Activated T-helper 2 cell treated with anti-CD3 and anti-CD28 coated beads, Interferon-gamma antibody, Interleukin-2, Interleukin-4, amounts not matched to agents 10 μg/mL and 5 μg/mL and 100 μg/mL, durations not matched to agents 14 hours and 24 hours and 36 hours (primary cell): Measurements from ENCODE around the gene WASHC3. TPM values are rescaled to one million over a fixed set of nuclear protein-coding genes. Genes with fewer than 3 reads are reported as not detected.

ENCODE experiments used
- DNase-seq: peaks from one replicate; pipeline ENCODE4 v3.0.0; 2021; ENCODE audit warnings: low spot score
- H3K27ac Mint-ChIP-seq: one replicate; pipeline ENCODE4 v1.8.0; 2021; ENCODE audit warnings: mixed read lengths
- H3K27me3 Mint-ChIP-seq: one replicate; pipeline ENCODE4 v1.8.0; 2021; ENCODE audit warnings: low read depth, mixed read lengths
- H3K36me3 Mint-ChIP-seq: one replicate; pipeline ENCODE4 v1.8.0; 2021; ENCODE audit warnings: low read depth, mixed read lengths
- H3K4me1 Mint-ChIP-seq: one replicate; pipeline ENCODE4 v1.8.0; 2021; ENCODE audit warnings: low read depth, mixed read lengths
- H3K4me3 Mint-ChIP-seq: one replicate; pipeline ENCODE4 v1.8.0; 2021; ENCODE audit warnings: low read depth, mild to moderate bottlenecking, moderate library complexity, mixed read lengths
- H3K9me3 Mint-ChIP-seq: one replicate; pipeline ENCODE4 v1.8.0; 2021; ENCODE audit warnings: mixed read lengths
- intact Hi-C: fragments of 100-400 bp; cut with micrococcal nuclease; formaldehyde crosslinking; loops from one replicate; pipeline ENCODE4 v1.15.1; 2023
- total RNA-seq: library from RNA; stranded (reverse); gene quantifications from 2 replicates; pipeline ENCODE4 v1.2.3, GENCODE V29; 2022

WASHC3 gene
- total RNA-seq, 1 donor from 2014 or later, result 39.0 TPM

DNA sequence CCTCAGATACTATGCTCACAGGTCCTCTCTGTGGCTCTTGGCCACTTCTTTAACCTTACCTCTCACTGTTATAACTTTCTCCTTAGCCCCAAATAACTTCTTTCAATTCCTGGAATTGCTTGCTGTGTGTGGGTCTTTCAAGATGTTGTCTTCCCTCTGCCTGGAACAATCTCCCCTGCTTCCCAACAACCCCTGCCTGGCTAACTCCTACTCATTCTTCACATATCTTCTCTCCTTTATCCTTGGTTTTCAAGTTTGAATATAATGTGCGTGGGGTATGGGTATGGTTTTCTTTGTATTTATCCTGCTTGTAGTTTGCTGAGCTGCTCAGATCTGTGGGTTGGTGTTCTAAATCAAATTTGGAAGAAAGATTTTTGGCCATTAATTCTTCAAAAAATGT is 2.7 kb upstream of the WASHC3 start:
- Mint-ChIP-seq H3K4me1 (peaks cover 25% of the 10 kb centered on the region), H3K36me3 (peaks cover 11% of the 10 kb centered on the region), H3K4me3 (no peak overlapping the region), H3K27me3 (no peaks in the 10 kb centered on the region), H3K27ac (no peak overlapping the region), H3K9me3 (no peaks in the 10 kb centered on the region)
- DNase-seq, result no peak
- intact Hi-C loops, result loop anchor here (5.0 to 10.0 kb wide), 8 partner anchors 118 to 1800 kb away; partner anchors contain the start of genes CHPT1, DEPDC4, IGF1 and PMCH

GRCh38 chr12:102063069-102063468 is 1.3 kb upstream of the WASHC3 start:
- DNase-seq, result no peak

DNA sequence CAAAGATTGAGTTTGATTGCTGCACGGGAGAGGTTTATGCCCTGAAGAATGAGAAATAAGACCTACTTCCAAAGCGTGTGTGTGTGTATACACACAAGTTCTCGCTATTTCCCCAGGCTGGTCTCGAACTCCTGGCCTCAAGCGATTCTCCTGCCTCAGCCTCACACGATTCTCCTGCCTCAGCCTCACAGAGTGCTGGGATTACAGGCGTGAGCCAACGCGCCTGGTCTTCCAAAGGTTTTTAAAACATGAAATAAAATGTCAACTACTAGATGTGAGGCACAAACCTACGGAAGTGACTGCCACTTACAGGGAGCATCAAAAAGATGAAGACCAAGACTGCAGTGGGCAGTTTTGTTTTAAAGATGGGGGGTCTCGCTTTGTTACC is 622 bp upstream of the WASHC3 start:
- DNase-seq, result no peak
- intact Hi-C loops, result loop anchor here (1.0 to 10.0 kb wide), 10 partner anchors 38 to 1798 kb away; partner anchors contain the start of genes CHPT1, DEPDC4, IGF1 and NUP37
- Mint-ChIP-seq H3K4me3 (peak overlapping the region; percentile 92), H3K9me3 (no peaks in the 10 kb centered on the region), H3K27ac (peak overlapping the region; percentile 99), H3K27me3 (no peaks in the 10 kb centered on the region), H3K4me1 (peaks cover 38% of the 10 kb centered on the region), H3K36me3 (peaks cover 25% of the 10 kb centered on the region)

More at GRCh38 chr12:102063069-102063468, 1.3 kb upstream of the WASHC3 start:
- Mint-ChIP-seq H3K4me1 (peaks cover 32% of the 10 kb centered on the region), H3K27ac (no peak overlapping the region), H3K4me3 (no peak overlapping the region), H3K36me3 (peaks cover 18% of the 10 kb centered on the region), H3K9me3 (no peaks in the 10 kb centered on the region), H3K27me3 (no peaks in the 10 kb centered on the region)
- intact Hi-C loops, result loop anchor here (2.0 to 10.0 kb wide), 9 partner anchors 38 to 1798 kb away; partner anchors contain the start of genes CHPT1, DEPDC4, IGF1 and PMCH

DNA sequence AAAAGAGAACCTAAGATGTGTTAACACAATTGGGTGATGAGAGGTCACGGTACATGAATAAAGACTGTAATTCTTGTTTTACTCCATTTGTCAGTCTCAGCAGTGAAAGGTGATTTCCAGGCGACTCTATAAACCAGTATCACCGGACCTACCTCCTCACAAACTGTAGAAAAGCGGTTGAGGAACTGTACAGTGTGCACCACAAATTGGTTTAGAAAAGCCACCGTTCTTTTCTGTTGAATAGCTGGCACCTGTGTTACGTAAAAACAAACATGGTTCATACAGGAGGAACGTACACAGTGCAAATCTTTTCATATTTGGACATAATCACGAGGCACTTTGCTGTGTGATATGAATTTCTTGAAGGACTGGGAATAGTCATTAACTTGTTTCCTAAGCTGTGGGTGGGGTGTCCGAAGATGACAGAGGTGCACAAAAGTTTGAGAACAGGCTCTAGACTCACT is 663 bp downstream of the WASHC3 start:
- DNase-seq, result peak; percentile 32
- intact Hi-C loops, result loop anchor here (5.0 to 10.0 kb wide), 8 partner anchors 121 to 1796 kb away; partner anchors contain the start of genes CHPT1, DEPDC4, IGF1 and PMCH
- Mint-ChIP-seq H3K27me3 (no peaks in the 10 kb centered on the region), H3K4me3 (peak overlapping the region; percentile 92), H3K36me3 (peaks cover 38% of the 10 kb centered on the region), H3K27ac (peak overlapping the region; percentile 99), H3K9me3 (no peaks in the 10 kb centered on the region), H3K4me1 (peaks cover 43% of the 10 kb centered on the region)

GRCh38 chr12:102059343-102059742 is 2.4 kb downstream of the WASHC3 start:
- intact Hi-C loops, result loop anchor here (1.0 to 2.0 kb wide), 2 partner anchors 123 to 670 kb away; no protein-coding TSS in a partner anchor
- H3K4me3 Mint-ChIP-seq, result peak overlapping the region; percentile 54
- no peak for DNase-seq
- H3K27ac Mint-ChIP-seq, result peak overlapping the region; percentile 77
- H3K27me3 Mint-ChIP-seq, result no peaks in the 10 kb centered on the region
- peaks cover 49% of the 10 kb centered on the region for H3K4me1 Mint-ChIP-seq
- H3K9me3 Mint-ChIP-seq, result no peaks in the 10 kb centered on the region
- H3K36me3 Mint-ChIP-seq, result peaks cover 55% of the 10 kb centered on the region

- Mint-ChIP-seq H3K27ac (no peak overlapping the region), H3K27me3 (no peaks in the 10 kb centered on the region), H3K4me3 (no peak overlapping the region), H3K4me1 (peaks cover 45% of the 10 kb centered on the region), H3K36me3 (peaks cover 83% of the 10 kb centered on the region), H3K9me3 (no peaks in the 10 kb centered on the region)
- intact Hi-C loops, result no loop called here
- no peak for DNase-seq
These were observed 7.4 kb downstream of the WASHC3 start for GRCh38 chr12:102054345-102054744.

- no peaks in the 10 kb centered on the region for H3K9me3 Mint-ChIP-seq
- no peak for DNase-seq
- no peak overlapping the region for H3K27ac Mint-ChIP-seq
- peaks cover 35% of the 10 kb centered on the region for H3K4me1 Mint-ChIP-seq
- H3K36me3 Mint-ChIP-seq, result peaks cover 78% of the 10 kb centered on the region
- H3K27me3 Mint-ChIP-seq, result no peaks in the 10 kb centered on the region
- intact Hi-C loops, result no loop called here
- H3K4me3 Mint-ChIP-seq, result no peak overlapping the region
These were observed 8.8 kb downstream of the WASHC3 start for GRCh38 chr12:102053062-102053349.

DNA sequence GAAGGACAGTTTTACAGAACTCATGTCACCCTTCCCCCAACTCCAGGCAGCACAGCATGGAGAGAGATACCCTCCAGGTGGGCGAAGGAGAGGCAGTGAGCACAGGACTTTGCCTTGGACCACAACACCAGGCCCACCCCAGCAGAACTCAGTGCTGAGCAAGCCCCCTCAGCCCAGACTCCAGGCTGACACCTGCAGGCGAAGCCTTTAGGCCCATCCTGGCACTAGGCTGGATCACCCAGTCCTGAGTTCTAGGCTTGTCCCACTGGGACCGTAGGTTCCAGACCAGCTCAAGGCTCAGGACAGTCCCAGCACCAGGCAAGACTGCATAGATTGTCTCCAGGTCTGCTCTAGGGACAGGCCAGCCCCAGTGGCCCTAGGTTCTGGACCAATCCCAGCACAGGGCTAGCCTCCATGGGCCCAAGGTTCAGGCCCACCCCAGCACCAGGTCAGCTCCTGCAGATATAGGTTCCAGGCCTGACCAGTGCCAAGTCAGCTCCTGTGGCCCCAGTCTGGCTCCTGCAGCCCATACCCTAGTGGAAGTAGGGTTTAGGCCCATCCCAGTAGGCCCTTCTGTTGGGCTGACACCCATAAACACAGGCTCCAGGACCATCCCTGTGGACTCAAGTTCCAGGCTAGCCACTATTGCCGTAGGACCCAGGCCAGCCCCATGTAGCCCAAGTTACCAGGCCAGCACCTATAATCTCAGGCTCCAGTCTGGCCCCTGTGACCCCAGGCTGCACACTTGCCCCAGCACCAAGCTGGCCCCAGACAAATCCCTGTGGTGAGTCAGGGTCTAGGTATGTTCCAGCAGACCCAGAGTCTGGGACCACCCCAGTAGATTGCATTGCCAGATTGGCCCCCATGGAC is 9.4 kb downstream of the WASHC3 start:
- Mint-ChIP-seq H3K4me3 (no peak overlapping the region), H3K27me3 (no peaks in the 10 kb centered on the region), H3K36me3 (peaks cover 72% of the 10 kb centered on the region), H3K4me1 (peaks cover 30% of the 10 kb centered on the region), H3K9me3 (no peaks in the 10 kb centered on the region), H3K27ac (no peak overlapping the region)
- intact Hi-C loops, result no loop called here
- DNase-seq, result no peak

DNA sequence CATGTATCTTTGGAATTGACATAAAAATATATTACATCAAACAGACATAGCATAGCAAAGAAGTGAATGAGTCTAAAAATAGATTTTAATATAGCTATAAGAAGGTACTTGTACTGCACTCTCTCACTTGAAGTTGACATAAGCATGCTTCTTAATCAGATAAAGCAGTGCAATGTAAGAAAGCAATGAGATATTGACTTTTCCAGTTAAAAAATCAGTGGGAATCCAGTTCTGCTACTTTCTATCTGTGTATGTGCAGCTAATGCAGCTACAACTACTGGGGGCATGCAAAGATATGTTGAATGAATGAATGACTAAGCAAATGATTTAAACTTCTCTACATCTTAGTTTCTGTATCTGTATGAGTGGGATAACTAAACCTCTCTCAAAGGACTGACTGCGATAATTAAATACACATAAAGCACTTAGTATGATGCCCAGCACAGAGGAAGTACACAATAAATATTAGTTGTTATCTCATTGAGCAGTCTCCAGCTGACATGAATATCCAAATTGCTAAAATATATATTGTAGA is 10.3 kb downstream of the WASHC3 start:
- Mint-ChIP-seq H3K4me1 (peaks cover 27% of the 10 kb centered on the region), H3K9me3 (no peaks in the 10 kb centered on the region), H3K27ac (no peak overlapping the region), H3K27me3 (no peaks in the 10 kb centered on the region), H3K36me3 (peaks cover 63% of the 10 kb centered on the region), H3K4me3 (no peak overlapping the region)
- DNase-seq, result no peak
- intact Hi-C loops, result no loop called here

DNA sequence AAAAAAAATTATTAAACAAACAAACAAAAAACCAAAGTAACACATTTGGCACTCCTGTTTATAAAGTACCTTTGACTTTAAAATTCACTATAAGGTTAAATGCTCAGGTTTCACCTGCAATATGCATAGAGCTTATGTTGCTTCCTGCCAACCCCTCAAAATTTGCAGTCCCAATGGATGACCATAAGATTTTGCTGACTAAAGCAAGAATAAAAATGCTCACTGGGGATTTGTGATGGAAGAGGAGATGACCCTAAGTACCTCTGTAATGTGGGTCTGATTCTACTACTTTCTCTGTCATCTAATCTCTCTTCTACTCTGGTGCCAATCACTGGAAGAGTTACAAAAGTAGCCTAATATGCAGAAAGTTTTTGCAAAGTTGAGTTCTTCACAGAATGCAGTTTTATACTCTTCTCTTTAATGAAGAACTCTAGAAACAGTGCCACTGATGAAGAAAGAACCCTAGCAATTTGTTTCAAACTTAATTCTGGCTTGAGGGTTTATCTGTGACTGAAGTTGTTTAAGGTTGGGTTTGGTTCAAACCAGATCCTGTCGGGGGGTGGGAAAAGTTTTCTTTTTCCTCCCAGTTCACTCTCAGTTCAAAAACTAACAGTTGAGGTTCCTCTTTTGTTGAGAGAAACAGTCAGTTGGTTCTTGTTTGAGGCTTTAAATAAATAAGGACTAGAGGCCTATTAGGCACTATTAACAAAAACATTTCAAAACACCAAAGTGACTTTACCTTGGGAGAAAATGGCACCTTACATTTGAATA is 10.9 kb downstream of the WASHC3 start:
- H3K36me3 Mint-ChIP-seq, result peaks cover 56% of the 10 kb centered on the region
- H3K27me3 Mint-ChIP-seq, result no peaks in the 10 kb centered on the region
- H3K4me3 Mint-ChIP-seq, result no peak overlapping the region
- intact Hi-C loops, result no loop called here
- H3K9me3 Mint-ChIP-seq, result no peaks in the 10 kb centered on the region
- no peak overlapping the region for H3K27ac Mint-ChIP-seq
- DNase-seq, result no peak
- peaks cover 25% of the 10 kb centered on the region for H3K4me1 Mint-ChIP-seq

DNA sequence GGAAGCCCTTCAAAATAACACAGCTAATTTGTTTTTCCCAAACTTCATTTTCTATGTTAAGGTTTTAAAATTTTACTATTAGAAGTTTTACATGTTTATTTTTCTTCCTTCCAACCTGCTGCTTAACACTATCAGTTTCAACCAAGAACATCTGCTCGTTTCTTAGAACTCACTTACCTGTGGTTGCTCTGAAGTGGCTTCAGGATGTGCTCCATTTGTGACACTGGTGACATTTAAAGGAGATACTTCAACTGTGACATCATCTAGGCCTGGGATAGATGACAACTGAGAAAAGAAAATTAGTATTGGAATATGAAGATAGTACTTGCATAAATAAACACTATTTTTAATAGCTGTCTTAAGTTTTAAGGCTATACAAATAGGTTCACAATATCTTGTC is 17.9 kb downstream of the WASHC3 start:
- Mint-ChIP-seq H3K36me3 (peaks cover 19% of the 10 kb centered on the region), H3K4me1 (peaks cover 15% of the 10 kb centered on the region), H3K4me3 (no peak overlapping the region), H3K27me3 (no peaks in the 10 kb centered on the region), H3K9me3 (no peaks in the 10 kb centered on the region), H3K27ac (peak overlapping the region; percentile 61)
- intact Hi-C loops, result no loop called here
- peak; percentile 27 for DNase-seq

- Mint-ChIP-seq H3K27me3 (no peaks in the 10 kb centered on the region), H3K9me3 (no peaks in the 10 kb centered on the region), H3K4me1 (no peaks in the 10 kb centered on the region), H3K4me3 (no peak overlapping the region), H3K27ac (no peak overlapping the region), H3K36me3 (peaks cover 52% of the 10 kb centered on the region)
- intact Hi-C loops, result no loop called here
- no peak for DNase-seq
These were observed 27.6 kb downstream of the WASHC3 start for GRCh38 chr12:102033991-102034745.
